Esophagus squamous epithelium (tissue), 4 donors: ENCODE results near the gene SELENOO.

ENCODE experiments used
- CTCF ChIP-seq, 6 experiments: fragments of 450-650 bp in 4 of 6; fragments of 200-600 bp in 2 of 6; sonication (generic) in 2 of 6; IDR thresholded peaks; one replicate each; pipeline ENCODE4 v1.5.1; 2016 to 2019; ENCODE audit warnings: antibody characterized with exemption in 6 of 6, mild to moderate bottlenecking in 4 of 6, moderate library complexity in 4 of 6
- POLR2A ChIP-seq, 4 donors: fragments of 450-650 bp; IDR thresholded peaks; one replicate each; pipeline ENCODE4 v1.6.1; 2017; ENCODE audit warnings: antibody characterized with exemption in 4 of 4, mild to moderate bottlenecking in 4 of 4, moderate library complexity in 3 of 4

GRCh38 chr22:50262460-50262911 is 61.7 kb downstream of the SELENOO start:
- TF ChIP-seq CTCF (IDR thresholded peaks at IDR 0.05) = no peak
- TF ChIP-seq POLR2A (IDR thresholded peaks at IDR 0.05) = no peak
